HG02943 (cell line): ENCODE measurements around the gene ZEB1.

Experiments used
- ATAC-seq: cut with Tn5 transposase; IDR thresholded peaks from one replicate; pipeline ENCODE4 v1.9.1; 2021; ENCODE audit warnings: mild to moderate bottlenecking, low read depth, moderate library complexity; ENCODE audit not compliant: unreplicated experiment

The ZEB1 gene

DNA sequence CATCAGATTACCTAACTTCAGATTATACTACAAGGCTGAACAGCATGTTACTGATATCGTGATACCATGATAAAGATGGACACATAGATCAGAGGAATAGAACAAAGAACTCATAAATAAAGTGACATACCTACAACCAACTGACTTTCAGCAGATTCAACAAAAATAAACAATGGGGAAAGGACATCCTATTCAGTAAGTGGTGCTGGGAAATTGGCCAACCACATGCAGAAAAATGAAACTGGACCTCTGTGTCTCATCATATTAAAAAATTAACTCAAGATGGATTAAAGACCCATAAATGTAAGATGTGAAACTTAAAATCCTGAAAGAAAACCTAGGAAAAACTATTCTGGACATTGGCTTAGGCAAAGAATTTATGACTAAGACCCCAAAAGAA is 158.6 kb downstream of the ZEB1 start:
- no peak for ATAC-seq

DNA sequence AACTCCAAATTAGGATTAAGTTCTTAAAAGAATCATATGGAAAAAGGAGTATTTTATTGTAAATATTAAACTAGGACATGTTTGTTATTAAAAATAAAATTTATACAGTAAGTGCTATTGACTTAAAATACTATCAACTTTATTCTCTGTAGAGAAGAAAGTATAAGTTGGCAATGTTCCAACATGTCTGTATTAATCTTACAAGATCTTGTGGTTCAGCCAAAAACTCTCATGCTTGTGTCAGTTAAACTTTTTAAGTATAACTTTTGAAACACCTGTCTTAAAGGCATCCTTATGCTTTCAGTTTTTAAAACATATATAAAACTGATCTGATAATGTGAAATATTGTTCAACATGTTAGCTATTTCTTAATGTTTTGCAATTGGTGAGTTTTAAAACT is 160.7 kb downstream of the ZEB1 start:
- ATAC-seq = no peak

DNA sequence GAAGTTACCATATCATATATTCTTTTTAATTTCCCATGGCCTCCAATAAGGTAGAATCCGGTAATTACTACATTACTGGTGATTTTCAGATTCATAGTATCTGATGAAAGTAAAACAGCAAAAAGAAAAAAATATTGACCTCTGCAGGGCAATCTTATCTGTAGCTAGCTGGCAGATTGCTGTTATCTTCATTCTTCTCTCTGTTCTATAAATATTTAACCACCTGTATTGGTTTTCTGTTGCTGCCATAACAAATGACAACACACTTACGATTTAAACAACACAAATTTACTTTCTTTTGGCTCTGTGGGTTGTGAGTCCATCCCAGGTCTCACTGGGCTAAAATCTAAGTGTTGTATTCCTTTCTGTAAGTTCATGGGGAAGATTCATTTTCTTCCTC is 164.5 kb downstream of the ZEB1 start:
- no peak for ATAC-seq

DNA sequence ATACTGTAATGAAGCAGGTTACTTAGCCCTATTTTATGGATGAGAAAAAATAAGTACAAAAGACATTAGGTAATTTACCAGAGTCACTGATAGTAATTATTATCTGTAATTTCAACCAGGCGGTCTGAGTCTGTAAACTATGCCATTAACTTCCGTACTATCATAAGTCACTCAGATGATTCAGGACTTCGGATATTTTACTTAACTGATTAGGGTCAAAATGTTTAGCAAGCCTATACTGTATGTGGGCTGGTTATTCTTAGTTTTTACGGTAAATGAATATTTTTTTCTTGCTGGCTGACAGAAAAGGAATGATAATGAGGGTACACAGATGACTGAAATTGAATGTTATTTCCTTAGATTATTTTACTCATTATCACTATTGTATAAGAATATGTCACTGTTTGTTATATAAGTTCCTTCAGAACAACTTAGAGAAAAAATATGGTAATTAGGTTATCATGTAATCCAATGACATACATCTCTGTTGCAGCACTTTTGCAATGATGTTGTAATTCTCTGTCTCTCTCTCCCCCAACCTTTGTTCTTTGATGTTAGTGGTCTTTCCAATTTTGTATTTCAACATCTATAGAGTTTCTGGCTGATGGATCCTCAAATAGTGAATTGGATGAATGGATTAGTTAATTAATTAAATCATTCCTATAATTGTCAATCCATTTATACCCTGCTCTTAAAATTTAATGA is 165.6 kb downstream of the ZEB1 start:
- ATAC-seq = no peak

DNA sequence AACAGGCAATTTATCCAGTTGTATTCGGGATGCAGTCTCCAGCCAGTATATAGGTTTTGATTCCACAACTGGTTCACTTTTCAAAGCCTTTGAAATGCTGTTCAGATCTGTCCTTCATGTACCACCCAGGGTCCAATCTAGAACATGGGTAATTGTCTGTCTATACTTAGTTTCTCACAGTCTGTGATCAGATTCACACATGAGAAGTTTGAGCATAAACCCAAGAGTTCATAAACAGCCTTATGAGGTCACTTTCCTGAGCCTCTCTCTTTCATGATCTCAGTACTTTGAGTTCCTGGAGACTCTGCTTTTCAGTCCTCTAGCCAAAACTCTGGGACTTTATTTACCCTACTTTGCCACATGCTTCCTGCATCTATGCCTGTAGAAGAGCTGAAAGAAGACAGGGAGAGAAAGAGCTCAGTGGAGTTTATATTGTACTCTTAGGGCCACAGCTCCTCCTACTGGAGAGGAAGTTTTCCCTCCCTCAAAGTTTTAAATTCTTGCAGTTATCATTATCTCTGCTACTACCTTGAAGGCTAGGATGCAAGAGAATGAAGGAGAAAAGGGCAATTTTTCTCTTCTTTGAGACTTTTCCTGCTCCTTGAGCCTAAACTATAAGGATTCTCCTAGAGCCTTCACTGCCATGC is 172.0 kb downstream of the ZEB1 start:
- no peak for ATAC-seq

DNA sequence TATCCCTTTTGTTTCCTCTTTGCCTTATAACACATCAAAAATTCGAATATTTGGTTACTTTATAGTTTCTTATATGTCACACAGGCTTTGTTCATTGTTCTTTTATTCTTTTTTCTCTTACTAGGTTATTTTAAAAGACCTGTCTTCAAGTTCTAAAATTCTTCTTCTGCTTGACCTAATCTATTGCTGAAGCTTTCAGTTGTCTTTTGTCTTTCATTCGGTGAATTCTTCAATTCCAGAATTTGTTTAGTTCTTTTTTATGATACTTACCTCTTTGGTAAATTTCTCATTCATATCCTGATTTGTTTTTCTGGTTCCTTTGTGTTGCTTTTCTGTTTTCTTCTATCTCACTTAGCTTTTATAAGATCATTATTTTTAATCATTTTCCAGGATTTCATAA is 188.4 kb downstream of the ZEB1 start:
- ATAC-seq = no peak

DNA sequence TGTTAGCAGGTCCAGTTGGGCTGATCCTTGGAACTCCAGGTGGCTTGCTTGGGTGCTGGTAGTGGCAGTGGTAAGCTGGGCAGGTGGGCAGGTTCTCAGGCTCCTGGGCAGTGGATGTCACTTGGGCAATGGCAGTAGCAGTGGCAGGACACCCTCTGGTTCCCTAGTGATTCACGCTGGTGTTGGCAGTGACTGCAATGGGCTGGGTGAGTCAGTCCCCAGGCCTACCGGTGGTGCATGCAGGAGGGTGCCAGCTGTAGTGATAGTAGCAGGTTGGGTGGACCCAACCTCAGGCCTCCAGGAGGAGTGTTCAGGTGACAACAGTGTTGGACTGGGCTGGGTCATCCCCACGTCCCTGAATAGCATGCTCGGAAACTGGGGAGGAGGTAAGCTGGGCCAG is 189.2 kb downstream of the ZEB1 start:
- ATAC-seq = no peak

DNA sequence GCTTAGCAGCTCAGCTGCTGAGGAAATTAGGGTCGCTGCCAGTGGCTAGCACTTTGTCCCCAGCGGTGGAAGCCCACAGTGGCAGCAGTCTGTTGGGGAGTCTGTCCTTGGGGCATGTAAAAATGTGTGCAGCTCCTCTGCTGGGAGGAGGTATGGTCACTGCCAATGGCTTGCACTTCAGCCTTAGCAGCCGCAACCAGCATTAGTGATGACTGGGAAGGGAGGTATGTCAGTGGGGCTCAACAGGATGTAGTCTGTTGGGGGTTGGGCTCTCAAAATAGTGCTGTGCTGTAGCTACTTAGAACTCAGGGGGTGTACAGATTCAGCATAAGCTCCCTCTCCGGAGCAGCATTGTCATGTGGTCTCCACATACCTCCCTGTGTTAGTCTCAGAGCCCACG is 189.9 kb downstream of the ZEB1 start:
- no peak for ATAC-seq

DNA sequence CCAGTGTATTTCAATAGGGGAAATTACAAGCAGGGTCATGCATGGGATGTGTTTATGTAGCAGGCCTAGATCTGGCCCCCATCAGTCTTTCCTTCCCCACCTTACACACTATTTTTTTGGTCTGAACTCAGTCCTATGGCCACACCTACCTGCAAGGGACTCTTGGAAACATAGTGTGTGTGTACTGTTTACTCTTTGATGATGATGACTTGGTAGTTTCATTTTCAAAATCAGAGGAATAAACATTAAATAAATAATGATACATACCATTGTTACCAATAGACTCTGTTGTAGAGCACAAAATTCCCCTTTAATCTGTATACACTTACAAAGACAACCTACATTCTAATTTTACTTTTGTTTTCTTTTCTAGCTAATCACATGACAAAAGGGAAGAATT is 191.0 kb downstream of the ZEB1 start:
- no peak for ATAC-seq

DNA sequence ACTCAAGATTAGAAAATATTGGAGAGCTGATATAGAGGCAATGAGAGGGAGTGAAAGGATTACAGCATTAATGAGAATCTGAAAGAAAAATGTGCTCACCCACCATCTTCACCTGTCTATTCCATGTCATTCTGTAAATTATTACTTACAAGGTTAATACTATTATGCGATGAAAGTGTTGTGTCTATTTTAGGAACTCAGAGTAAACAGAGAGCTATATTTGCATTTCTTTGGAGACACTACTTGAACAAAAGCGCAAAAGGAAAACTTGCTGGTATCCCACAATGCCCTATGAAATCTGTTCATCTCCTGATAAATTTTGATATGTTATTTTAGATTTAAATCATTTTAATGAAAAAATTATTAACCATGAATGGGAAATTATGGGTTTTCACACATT is 196.1 kb downstream of the ZEB1 start:
- no peak for ATAC-seq

DNA sequence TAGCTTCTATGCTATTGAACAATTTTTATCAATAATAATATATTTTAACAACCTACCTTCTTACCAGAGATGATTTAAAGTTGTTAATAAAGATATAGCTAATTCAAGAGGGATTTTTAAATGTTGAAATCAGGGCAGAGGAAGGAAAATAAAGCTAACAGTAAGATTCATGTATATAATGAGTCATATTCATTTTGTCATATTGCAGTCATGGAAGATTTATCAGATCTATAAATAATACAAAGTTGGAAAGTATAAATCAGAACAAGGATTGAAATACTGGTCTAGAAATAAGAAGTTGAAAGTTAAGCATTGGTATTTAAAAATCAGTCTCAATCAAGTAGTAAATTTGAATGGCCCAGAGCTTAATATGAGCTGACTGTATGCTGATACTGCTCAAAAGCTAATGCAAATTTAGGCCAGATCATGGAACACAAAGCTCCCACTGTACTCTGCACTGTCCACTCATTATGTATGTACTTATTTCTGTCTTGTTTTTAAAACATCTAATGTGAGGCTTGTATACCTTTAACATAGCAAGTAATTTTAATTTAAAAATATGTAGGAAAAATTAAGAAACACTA is 196.9 kb downstream of the ZEB1 start:
- ATAC-seq = no peak

DNA sequence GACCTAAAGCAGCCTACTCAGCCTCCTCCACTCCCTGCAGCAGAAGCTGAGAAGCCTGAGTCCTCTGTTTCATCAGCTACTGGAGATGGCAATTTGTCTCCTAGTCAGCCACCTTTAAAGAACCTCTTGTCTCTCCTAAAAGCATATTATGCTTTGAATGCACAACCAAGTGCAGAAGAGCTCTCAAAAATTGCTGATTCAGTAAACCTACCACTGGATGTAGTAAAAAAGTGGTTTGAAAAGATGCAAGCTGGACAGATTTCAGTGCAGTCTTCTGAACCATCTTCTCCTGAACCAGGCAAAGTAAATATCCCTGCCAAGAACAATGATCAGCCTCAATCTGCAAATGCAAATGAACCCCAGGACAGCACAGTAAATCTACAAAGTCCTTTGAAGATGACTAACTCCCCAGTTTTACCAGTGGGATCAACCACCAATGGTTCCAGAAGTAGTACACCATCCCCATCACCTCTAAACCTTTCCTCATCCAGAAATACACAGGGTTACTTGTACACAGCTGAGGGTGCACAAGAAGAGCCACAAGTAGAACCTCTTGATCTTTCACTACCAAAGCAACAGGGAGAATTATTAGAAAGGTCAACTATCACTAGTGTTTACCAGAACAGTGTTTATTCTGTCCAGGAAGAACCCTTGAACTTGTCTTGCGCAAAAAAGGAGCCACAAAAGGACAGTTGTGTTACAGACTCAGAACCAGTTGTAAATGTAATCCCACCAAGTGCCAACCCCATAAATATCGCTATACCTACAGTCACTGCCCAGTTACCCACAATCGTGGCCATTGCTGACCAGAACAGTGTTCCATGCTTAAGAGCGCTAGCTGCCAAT is 202.2 kb downstream of the ZEB1 start:
- no peak for ATAC-seq

DNA sequence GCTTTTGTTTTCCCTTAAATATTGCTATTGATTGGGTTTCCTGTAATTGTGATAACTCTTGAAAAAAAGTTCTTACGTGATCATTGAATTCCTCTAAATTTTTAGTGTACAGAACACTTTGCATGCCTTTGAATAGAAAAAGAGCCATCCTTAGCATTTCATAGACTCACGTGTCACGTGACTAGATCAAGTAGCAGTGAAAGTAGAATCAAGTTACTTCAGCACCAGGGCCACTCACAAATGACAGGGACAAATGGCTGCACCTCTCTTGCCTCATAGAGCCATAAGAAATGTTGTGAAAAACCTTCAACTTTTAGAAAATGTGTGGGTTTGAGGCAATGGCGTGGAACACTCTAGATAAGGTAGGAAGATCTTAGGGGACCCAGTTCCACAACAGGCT is 203.8 kb downstream of the ZEB1 start:
- ATAC-seq = no peak

DNA sequence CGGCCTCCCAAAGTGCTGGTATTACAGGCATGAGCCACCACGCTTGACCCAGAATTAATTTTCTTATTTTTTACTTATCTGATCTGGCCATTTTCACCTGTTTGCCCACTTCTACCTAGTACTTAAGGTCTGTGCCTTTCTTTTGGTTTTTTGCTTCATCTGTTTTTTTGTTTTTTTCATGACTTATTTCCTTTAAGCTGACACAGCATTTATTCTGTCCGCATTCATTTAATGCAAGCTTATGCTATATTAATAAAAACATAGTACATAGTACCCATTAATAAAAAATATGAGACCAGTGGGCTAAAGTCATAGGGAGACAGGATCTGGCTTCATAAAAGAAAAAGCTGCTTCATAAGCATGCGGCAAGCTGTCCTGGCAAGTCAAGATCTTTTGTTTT is 205.4 kb downstream of the ZEB1 start:
- ATAC-seq = no peak

DNA sequence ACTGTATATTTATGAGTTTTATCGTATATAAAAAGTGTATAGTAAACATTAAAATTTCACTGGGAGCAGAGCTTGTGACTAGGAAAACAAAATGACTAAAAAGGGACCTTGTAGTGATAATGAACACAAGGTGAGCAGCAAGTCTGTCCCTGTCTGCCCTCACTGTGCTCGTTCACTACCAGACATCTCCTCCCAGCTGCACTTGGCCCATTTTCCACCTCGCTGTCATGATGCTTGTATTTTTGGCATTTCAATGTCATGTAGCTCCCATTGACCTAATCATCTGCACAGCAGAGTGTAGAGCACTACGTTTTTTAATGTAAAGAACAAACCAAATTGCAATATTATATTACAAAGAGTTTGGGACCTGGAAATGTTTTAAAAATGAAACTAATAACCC is 207.2 kb downstream of the ZEB1 start:
- ATAC-seq = no peak

DNA sequence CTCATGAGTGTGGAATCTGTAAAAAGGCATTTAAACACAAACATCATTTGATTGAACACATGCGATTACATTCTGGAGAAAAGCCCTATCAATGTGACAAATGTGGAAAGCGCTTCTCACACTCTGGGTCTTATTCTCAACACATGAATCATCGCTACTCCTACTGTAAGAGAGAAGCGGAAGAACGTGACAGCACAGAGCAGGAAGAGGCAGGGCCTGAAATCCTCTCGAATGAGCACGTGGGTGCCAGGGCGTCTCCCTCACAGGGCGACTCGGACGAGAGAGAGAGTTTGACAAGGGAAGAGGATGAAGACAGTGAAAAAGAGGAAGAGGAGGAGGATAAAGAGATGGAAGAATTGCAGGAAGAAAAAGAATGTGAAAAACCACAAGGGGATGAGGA is 207.7 kb downstream of the ZEB1 start:
- ATAC-seq = no peak

DNA sequence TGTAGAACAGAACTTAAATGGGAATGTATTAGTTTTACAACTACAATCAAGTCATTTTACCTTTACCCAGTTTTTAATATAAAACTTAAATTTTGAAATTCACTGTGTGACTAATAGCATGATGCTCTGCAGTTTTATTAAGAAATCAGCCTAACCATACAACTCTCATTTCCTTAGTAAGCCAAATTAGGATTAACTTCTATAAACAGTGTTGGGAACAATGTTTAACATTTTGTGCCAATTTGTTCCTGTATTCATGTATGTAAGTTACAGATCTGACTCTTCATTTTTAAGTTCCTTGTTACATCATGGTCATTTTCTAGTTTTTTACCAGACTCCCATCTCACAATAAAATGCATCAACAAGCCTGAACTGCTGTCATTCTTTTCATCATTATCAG is 209.8 kb downstream of the ZEB1 start:
- no peak for ATAC-seq

DNA sequence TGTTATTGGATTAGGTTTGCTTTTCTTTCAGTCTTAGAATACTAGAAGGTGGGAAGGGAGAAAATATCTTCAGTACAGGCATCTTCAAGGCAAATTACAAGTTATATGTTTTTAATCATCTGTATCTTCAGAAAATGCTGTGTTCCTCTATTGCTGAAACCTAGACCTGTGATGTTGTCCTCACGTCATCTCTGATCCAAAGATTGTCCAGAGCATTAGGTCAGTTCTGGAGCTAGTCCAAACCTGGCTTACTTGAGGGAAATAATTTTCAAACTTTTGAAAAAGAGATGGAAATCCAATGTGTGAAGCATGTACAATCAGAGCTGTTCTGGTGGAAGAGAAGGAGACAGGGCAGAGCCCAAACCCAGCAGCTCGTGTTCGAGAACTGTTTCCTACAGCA is 217.3 kb downstream of the ZEB1 start:
- ATAC-seq = no peak

DNA sequence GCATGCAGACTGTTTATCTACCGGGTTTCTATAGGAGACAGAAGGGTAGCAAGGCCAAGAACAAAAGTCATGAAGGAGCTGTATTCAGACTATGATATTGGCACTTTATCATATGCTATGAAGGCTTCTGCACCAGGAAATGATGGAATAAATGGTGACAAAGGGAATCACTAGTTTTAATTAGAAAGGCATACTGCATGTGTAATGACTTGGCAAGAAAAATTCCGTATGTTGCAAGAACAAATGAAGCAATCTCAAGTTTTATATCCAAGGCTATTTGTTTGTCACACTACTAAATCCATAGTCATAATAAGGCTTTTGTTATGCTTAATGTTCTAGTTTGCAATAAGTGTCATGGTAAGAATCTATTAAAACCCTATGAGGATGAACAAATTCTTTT is 230.9 kb downstream of the ZEB1 start:
- ATAC-seq = no peak

DNA sequence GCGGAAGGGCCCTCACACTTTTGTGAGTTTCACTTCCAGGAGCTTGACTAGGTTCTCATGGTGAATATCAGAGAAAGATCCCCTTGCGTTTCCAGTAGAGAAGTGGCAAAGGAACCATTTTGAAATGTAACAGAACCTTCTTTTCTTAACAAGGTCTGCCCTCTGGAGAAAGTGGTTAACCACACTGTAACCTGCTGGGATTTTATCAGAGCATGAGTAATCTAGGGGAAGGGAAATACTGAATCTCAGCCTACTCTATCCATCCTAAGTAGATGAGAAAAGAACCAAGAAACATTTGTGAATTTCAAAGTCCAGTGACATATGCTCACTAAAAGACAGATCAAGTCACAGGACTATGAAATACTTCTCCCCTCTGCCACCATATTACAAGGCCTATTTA is 235.5 kb downstream of the ZEB1 start:
- no peak for ATAC-seq

DNA sequence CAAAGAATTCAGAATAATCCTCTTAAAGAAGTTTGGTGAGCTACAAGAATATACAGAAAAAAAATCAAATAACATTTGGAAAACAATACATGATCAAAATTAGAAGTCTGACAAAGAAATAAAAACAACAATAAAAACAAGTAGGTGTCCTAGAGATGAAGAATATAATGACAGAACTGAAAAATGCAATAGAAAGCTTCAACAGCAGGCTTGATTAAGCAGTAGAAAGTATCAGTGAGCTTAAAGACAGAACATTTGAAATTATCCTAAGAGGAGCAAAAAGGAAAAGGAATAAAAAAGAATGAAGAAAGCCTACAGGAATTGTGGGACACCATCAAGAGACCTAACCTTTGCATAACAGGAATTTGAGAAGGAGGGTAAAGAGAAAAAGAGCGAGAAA is 238.8 kb downstream of the ZEB1 start:
- no peak for ATAC-seq
